ENCODE measurements around the gene EN1. TPM values are rescaled to one million over a fixed set of nuclear protein-coding genes. Genes with fewer than 3 reads are reported as not detected.

Gene EN1
- total RNA-seq, 1 donor from 2014 or later, result not detected

DNA sequence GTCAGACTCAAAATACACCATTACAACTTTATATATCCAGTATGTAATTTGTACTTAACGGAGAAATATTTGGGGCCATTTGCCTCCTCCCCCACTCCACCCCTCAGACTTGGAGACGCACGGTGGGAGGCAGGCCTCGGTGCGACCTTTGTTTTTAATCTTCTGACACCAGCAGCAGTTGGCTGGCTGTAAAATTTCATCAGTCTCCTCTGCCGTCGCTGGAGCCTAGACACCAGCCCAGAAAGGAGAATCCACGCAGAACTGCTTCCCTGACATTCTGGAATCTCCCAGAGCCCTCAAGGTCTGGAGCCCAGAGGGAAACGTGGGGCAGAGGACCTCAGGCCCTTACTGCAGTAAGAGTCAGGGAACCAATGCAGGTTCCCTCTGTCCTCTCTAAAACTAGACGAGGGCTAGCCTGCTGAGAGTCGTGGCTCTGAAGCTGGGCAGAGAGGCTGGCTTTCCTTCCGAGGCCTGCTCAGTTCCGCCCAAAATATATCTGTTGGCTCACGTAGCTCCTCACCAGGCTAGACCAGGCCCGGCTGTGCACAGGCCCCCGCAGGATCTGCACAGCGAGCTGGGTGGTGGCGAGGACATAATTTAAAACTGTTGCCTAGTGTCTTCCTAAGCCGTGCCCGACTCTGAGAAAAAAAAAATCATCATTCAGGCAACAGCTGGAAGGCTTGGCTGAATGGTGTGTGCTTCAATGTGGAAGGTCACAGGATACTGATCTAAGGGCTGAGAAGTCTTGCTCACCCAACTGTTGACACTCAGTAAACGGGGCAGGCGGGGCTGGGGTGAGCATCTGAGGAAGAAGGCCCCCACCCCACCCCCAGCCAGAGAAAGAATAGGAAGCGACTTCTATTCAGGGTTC is 40.4 kb downstream of the EN1 start:
- intact Hi-C loops (cut with DNase I), result no loop called here
- no peaks in the 10 kb centered on the region for H3K9me3 ChIP-seq
- no peak overlapping the region for H3K4me3 ChIP-seq
- H3K27ac ChIP-seq, result no peak overlapping the region
- no peak for DNase-seq (ENCODE audit: extremely low spot score in 2 of 2)
- H3K4me1 ChIP-seq, result peaks cover 6% of the 10 kb centered on the region
- H3K36me3 ChIP-seq, result no peaks in the 10 kb centered on the region
- no peak for TF ChIP-seq POLR2AphosphoS5 (IDR thresholded peaks at IDR 0.05; ENCODE audit: insufficient read depth in 1 of 2, low read depth in 1 of 2)
- no peak for TF ChIP-seq POLR2A (IDR thresholded peaks at IDR 0.05)
- TF ChIP-seq, protein P1, sequence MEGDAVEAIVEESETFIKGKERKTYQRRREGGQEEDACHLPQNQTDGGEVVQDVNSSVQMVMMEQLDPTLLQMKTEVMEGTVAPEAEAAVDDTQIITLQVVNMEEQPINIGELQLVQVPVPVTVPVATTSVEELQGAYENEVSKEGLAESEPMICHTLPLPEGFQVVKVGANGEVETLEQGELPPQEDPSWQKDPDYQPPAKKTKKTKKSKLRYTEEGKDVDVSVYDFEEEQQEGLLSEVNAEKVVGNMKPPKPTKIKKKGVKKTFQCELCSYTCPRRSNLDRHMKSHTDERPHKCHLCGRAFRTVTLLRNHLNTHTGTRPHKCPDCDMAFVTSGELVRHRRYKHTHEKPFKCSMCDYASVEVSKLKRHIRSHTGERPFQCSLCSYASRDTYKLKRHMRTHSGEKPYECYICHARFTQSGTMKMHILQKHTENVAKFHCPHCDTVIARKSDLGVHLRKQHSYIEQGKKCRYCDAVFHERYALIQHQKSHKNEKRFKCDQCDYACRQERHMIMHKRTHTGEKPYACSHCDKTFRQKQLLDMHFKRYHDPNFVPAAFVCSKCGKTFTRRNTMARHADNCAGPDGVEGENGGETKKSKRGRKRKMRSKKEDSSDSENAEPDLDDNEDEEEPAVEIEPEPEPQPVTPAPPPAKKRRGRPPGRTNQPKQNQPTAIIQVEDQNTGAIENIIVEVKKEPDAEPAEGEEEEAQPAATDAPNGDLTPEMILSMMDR (IDR thresholded peaks at IDR 0.05), result no peak
- no peaks in the 10 kb centered on the region for H3K27me3 ChIP-seq

DNA sequence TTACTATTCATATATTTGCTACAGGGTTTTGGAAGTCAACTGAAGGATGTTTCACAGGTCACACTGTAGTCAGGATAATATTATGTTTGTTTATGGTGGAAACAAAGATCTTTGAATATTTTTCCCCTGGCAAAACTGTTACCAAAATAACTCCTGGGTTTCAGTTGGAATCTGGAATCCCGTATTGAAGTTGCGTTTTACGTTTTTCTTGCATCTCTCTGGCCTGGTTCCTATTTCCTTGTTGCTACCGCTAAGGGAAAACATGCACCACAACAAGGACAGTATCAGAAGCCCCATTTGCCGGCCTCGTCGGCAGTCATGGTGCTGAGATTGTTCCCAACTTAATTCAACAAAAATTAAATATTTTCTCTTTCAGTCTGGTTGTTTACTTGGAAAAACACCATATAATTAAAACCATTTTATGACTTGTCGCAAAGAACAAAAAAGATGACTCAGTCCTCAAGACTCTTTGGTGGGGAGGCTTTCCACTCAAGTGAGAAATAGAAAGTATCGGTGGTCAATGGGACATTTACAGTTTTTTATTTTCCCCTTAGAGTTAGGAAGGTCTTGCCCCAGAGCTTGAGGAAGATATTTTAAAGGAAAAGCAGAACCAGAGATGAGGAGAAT is 42.3 kb downstream of the EN1 start:
- H3K4me1 ChIP-seq, result peaks cover 6% of the 10 kb centered on the region
- TF ChIP-seq, protein P1 (IDR thresholded peaks at IDR 0.05), result no peak
- TF ChIP-seq POLR2AphosphoS5 (IDR thresholded peaks at IDR 0.05; ENCODE audit: insufficient read depth in 1 of 2, low read depth in 1 of 2), result no peak
- no peak for TF ChIP-seq POLR2A (IDR thresholded peaks at IDR 0.05)
- H3K9me3 ChIP-seq, result no peaks in the 10 kb centered on the region
- H3K4me3 ChIP-seq, result no peak overlapping the region
- H3K36me3 ChIP-seq, result no peaks in the 10 kb centered on the region
- no peaks in the 10 kb centered on the region for H3K27me3 ChIP-seq
- intact Hi-C loops (cut with DNase I), result no loop called here
- DNase-seq (ENCODE audit: extremely low spot score in 2 of 2), result no peak
- no peak overlapping the region for H3K27ac ChIP-seq

DNA sequence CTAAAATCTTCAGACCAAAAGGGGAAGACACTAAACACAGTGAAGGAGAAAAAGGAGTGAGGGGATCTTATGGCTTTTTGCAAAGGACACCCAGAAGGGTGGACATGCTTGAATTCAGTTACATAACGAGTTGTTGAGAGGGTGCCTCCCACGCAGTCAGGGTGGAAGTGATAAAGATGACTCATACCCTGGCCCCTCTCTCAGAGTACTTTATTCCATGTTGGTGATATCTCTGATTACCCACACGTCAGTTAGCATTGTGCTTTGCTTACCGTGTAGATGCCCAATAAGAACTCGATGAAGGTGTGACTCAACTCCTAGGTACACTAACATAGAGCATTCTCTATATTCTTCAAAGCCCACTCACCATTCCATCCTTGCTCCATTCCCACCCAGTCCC is 44.4 kb downstream of the EN1 start:
- DNase-seq (ENCODE audit: extremely low spot score in 2 of 2), result no peak
- no peak overlapping the region for H3K27ac ChIP-seq
- no peak overlapping the region for H3K4me3 ChIP-seq
- TF ChIP-seq, protein P1 (IDR thresholded peaks at IDR 0.05), result no peak
- TF ChIP-seq POLR2A (IDR thresholded peaks at IDR 0.05) (no peak), POLR2AphosphoS5 (IDR thresholded peaks at IDR 0.05; ENCODE audit: insufficient read depth in 1 of 2, low read depth in 1 of 2) (no peak)
- no peaks in the 10 kb centered on the region for H3K4me1 ChIP-seq
- intact Hi-C loops (cut with DNase I), result no loop called here
- no peaks in the 10 kb centered on the region for H3K27me3 ChIP-seq
- no peaks in the 10 kb centered on the region for H3K9me3 ChIP-seq
- H3K36me3 ChIP-seq, result no peaks in the 10 kb centered on the region

DNA sequence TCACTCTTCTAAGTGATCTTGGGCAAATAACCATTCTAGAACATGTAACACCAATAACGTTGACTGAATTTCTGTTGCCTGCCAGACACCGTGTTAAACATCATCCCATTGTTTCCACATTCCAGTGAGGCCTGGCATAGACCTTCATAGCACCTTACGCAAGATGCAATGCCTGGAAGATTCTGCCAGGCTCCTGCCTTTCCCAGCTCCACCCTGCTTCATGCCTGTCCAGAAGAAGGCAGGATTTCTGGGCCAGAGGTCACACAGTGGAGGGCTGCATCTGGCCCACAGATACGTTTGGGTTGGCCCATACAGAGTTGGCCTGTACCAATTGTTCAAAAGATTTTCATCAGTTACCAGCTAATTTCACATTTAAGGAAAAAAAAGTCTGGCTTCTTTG is 46.3 kb downstream of the EN1 start:
- Histone ChIP-seq H3K27ac (no peak overlapping the region), H3K36me3 (no peaks in the 10 kb centered on the region), H3K4me3 (no peak overlapping the region), H3K4me1 (no peaks in the 10 kb centered on the region), H3K27me3 (no peaks in the 10 kb centered on the region), H3K9me3 (no peaks in the 10 kb centered on the region)
- DNase-seq (ENCODE audit: extremely low spot score in 2 of 2), result no peak
- TF ChIP-seq, protein P1 (IDR thresholded peaks at IDR 0.05), result no peak
- TF ChIP-seq POLR2AphosphoS5 (IDR thresholded peaks at IDR 0.05; ENCODE audit: insufficient read depth in 1 of 2, low read depth in 1 of 2), result no peak
- TF ChIP-seq POLR2A (IDR thresholded peaks at IDR 0.05), result no peak
- intact Hi-C loops (cut with DNase I), result no loop called here

DNA sequence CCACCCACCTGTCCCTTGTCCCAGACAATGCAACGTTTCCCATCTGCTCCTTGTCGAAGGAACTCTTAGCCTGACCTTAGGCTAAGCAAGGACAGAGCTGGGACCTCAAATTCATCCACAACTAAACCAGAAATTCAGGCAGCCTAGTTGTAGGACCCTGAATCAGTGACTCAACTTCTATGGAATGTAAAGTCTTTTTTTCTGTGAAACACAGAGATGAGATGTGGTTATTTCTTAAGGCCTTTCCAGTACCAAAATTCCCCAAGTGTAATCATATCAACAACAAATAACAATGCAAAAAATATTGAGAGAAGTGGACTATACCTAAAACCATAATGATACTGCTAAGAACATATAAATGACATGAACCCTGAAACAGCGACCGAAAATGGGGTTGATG is 46.7 kb downstream of the EN1 start:
- intact Hi-C loops (cut with DNase I), result no loop called here
- no peak overlapping the region for H3K4me3 ChIP-seq
- TF ChIP-seq, protein P1 (IDR thresholded peaks at IDR 0.05), result no peak
- TF ChIP-seq POLR2AphosphoS5 (IDR thresholded peaks at IDR 0.05; ENCODE audit: insufficient read depth in 1 of 2, low read depth in 1 of 2), result no peak
- TF ChIP-seq POLR2A (IDR thresholded peaks at IDR 0.05), result no peak
- no peaks in the 10 kb centered on the region for H3K4me1 ChIP-seq
- H3K27ac ChIP-seq, result no peak overlapping the region
- DNase-seq (ENCODE audit: extremely low spot score in 2 of 2), result no peak
- H3K9me3 ChIP-seq, result no peaks in the 10 kb centered on the region
- no peaks in the 10 kb centered on the region for H3K27me3 ChIP-seq
- no peaks in the 10 kb centered on the region for H3K36me3 ChIP-seq

All from vagina (tissue), 2 donors.